IPS DF 4.7 (cell line): ENCODE data around the gene ENDOD1.

Source experiments
- DNase-seq: peaks from one replicate; pipeline ENCODE4 v3.0.0-alpha.2; 2013; ENCODE audit warnings: low spot score; ENCODE audit errors: extremely low read depth

Gene ENDOD1

DNA sequence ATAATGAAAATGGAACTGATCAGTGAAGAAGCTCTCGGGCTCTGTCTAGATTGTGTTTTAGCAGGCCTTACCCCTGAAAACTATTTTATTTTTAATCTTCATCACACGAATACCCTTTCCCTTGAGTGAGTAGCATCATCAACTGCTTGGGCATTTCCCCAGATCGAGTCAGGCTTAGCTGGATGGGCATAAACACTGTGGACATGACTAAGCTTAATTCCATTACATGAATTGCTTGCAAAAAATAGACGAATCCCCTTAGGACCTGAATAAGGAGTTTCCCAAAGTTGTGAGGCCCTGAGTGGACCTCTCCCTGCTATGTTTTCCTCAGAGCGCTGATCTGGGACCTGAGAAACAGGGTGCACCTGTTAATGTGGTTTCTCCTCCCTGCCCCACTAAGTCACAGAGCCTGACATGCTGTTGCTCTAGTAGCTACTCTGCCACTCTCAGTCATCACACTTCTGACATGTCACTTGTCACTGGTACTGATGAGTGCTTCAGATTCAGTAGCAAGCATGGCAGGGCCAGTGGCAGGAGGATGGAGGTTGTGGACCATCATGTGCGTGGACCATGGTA is 53.5 kb downstream of the ENDOD1 start:
- no peak for DNase-seq

DNA sequence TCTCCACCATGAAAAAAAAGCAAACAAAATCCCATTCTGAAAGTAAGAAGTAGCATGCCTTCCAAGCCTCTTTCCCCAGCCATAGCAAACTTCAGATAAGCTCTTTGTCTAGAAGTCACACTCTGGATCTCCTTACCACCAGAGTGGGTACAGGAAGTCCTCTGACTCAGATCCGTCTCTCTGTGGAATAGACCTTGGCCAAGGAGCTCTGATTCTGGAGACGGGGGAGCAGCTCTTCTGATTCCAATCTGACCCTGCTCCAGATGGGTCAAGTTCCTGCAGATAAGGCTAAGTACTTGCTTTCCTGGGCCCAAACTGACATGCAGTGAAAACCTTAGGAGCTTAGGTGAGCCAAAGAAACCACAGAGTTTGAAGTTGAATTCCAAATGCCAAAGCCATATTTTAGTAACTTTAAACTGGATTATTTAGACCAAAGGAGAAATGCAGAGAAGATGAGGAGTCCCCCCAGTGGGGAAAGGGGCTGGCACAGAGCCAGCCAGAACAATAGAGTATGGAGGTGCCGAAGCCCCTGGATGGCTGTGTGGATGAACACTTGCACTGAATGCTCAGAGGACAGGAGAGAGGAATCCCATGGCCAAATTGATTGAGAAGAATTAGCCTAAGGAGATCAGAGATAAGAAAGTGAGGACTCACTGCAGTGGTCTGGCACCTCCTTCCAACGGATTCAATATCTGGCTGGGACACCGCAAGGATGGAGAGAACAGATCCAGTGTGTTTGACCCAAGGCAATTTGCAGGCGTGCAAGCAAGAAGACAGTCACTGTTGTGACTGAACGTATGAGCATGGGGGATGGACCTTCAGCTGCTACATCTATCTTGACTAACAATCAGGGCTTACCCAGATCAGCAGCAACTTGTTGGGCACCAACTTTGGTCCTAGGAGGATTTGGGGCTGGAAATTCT is 54.9 kb downstream of the ENDOD1 start:
- no peak for DNase-seq

DNA sequence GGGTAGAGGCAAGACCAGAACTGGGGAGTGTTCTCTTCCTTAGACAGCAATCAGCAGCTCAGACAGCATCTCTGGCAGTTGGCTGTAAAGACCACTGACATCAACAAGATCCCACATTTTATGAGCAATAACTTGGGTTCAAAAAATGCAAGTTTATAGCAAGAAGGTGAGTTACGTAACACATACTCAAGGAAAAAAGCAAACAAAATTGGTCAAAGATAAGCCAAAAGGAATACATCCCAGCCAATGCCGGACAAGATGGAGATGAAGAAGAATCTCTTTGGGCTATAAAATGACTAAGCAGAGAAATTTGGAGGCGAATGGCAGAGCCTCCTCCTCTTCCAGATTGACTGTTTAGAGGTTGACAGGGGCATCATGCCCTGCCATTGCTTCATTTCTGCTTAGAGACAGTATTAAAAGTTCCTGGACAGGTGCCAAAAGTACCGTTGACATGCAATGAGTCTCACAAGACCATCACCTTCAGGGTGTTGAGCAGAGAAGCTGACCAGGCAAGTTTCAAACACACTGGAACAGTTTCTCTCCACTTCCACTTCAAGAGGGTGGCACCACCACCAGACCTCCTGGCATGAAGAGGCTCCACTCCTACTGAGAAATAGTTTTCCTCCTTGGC is 55.9 kb downstream of the ENDOD1 start:
- DNase-seq: no peak

DNA sequence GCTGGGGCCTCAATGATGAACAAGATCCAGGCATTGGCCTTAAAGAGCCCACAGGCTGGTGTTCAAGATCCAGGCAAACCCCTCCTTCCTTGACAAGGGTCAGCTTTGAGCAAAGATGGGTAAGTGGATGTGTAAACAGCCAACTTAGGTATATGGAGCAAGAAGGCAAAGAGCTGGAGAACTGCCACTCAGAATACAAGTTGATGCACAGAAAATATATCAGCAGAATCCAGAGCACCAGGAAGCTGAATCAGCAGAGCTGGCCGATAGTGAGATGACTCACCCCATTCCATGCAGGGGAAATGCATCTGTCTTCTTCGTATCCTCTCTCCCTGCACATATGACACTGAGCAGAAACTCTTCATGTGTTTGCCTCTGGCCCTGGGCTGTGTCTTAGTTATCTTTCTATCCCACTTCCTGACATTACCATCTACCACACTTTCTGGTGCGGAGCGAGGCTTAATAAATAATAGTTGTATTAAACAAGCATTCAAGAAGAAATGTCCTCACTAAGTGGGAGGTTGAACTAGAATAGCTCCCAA is 57.8 kb downstream of the ENDOD1 start:
- DNase-seq: no peak

DNA sequence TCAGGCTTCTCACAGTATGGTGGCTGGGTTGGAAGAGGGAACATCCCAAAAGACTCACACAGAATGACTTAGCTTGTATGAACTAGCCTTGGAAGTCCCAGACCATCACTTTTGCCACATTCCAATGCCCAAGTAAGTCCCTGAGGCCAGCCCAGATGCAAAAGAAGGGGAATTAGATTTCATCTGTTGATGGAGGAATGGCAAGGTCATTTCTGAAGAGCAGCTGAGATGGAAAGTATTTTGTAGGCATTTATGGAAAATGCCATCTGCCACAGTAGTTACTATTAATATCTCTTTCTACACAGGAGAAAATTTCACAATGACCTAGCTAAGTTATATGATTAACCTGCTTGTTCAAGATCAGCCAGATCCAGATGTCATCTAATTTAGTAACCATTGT is 58.8 kb downstream of the ENDOD1 start:
- no peak for DNase-seq

DNA sequence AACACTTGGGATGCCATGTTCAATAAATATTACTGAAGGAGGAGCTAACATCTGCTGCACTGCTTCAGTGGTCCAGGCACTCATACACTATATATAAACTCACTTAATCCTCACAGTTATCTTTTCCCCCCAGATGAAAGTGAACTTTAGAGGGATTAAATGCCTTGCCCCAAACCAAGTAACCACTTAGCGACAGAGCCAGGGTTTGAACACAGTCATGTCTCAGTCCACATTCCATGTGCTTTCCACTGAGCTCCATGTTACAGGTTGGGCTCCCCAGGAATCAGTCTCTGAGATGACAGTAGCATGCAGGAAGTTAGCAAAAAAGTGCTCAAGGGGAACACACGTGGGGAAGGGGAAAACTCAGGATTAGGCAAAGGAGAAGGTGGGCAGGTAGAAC is 59.3 kb downstream of the ENDOD1 start:
- DNase-seq: no peak

DNA sequence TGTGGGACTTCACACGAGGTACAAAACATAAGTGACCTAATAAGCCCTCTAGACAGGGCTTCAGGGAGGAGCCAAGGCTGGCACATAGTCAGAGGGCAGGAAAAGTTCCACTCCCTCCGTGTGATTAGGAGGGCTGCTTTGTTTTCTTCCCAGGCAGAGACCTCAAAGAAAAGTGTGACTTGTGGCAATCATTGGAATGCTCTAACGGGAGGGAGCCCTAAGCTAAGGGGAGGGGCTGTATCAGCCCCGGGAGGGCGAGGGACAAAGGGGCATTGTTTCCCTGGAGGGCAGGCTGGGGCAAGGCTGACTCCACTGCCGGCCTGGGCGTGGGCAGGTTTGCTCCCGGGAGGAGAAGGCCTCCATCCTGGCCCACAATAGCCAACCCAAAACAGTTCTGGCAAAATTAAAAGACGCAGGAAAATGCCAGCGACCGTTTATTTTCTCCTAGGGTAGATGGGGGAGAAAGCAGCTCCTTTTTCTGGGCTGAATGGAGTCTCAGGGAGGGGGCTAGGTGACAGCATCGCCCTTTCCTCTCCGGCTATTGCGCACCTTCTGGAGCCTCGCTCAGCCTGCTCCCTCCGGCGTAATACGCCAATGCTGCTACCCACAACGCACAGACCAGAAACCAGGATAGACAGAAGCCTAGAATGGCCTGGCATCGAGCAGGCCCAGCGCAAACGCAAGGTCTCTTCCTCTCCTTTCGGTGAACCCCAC is 60.2 kb downstream of the ENDOD1 start:
- DNase-seq: no peak

DNA sequence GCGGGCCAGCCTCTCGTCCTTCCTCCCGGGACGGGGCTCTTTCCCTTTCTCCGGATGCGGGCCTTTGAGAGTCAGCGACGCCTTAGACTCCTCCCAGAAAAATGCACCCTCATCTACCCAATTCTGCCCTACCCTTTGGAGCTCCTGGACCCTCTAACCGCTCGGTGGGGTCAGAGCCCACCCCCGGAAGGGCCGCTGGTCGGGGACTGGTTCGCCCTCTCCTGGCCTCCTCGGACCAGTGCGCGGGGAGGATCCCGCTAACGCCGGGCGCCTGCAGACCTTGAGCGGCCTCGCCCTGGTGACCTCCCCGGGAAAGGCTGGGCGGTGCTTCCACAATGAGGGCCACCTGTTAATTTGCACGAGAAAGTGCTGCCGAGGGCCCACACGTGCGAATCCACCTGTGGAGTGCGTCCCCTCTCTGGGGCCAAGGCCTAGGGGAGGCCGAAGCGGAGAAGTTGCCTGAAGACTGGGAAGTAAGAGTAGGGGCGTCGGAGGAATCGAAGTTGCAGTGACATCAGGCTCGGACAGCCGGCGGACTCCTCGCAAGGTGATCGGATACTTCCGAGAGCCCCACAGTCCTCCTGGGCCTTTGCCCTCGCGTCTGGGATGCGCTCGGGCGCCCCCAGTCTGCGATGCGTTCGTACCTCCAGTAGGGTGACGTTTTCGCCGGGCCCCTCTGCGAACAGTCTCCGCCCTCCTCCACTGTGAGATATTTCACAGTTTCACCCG is 61.5 kb downstream of the ENDOD1 start:
- DNase-seq: peak; percentile 86

DNA sequence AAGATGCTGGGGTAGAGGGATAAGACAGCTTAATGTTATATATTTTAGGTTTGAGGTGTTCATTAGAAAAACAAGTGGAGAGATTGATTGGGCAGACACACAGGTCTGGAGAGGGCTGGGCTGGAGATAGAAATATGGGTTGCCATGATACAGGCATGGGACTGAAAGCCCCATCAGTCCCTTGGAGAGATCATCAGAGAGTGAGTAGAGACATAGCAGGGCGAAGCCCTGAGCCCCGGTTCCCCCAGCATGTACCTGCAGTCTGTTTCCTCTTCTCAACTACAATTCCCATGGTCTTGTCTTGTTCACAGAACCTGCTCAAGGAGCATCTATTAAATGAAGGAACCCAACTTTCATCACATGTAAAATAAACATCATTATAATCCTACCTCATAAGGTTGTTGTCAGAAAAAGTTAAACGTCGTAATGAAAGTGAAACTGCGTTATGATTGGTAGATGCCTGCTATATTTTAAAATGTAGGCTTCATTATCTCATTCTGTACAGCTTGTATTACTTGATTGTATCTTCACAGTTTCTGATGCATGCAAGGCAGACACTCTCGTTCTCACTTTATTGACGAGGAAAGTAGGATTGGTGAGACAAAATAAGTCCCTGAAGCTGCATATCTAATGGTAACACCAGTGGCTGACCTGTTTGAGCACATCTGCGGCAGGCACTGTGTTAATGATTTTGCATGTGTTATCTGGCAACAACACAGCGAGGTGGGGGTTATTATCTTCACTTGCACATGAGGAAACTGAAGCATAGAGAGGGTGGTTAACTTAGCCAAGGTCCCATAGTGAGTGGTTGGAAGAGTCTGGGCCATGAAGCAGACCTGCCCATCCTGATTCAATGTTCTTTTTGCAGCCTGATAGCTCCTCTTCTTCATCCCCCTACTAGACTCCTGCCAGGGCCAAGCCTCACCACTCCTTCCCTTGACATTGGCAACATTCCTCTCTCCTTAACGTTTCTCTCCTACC is 63.5 kb downstream of the ENDOD1 start:
- DNase-seq: no peak

DNA sequence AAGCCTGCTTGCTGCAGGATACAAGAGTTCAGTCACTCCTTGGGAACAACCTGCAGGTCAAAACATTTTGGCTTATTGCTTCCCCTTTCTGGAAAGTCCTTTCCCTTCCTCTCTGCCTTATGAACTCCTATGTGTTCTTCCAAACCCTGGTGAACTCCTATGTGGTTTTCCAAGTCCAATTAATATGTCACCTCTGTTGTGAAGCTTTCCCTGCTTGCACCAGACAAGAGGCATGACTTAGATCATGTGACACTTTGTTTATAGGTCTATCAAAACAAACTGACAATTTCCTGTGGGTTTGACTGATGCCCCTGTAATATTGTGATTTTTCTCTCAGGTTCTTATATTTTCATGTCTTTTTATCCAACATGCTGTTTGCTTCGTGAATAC is 64.2 kb downstream of the ENDOD1 start:
- no peak for DNase-seq

DNA sequence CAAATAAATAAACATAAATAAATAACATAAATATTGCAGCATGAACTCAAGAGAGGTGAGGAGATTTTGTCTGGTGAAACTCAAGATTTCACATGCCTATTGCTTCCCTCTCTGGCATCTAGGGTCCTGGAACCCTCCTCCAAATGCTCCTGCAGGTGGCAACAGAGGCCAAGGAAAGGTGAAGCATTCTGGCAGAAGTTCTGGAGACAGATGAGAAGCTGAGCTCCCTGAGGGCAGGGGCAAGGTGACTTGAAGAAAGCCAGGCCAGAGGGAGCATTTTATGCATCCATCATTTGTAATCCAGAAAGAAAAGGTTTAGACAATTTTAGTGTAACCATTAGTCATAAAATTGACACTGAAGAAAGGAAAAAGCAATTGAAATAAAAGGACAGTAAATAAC is 64.9 kb downstream of the ENDOD1 start:
- DNase-seq: no peak

DNA sequence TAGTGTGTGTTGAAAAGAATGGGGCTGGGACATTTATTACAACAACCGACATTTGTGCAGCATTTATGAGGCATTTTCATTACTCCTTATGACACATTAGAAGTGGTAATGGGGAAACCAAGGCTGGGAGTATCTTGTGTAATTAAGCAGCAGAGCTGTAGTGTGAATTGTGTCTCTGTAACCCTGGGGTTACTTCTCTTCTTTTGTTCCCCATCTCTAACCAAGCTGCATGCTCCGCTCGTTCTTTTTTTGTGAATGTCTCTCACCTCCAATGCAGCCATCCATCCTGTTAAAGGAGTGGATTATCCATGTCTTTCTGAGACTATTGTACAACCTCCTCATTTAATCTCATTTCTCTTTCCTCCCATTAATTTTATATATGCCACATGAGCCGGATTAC is 65.7 kb downstream of the ENDOD1 start:
- DNase-seq: no peak

DNA sequence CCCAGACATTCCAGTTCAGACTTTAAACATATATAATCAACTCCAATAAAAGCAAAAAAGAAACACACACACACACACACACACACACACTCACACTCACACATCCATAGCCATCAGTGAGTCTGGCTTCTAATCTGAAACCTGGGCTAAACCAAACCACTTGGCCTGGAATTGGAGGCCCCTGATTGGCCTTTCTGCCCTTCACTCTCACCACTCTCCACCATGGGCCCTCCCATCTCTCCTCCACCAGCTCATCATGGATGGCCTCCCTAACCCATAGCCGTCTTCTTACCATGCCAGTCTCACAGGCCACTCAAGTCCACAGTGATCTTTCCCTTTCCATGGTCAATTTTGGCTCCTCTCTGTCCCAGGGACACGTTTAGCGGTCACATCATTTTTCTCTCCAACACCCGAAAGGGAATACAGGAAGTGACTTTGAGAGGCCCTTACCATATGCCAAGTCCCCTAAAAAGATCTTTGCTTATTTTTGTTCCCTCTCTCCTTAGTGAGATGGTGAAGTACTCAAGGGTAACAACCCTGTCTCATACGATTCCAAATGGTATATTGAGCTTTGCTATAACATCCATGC is 66.6 kb downstream of the ENDOD1 start:
- DNase-seq: no peak

DNA sequence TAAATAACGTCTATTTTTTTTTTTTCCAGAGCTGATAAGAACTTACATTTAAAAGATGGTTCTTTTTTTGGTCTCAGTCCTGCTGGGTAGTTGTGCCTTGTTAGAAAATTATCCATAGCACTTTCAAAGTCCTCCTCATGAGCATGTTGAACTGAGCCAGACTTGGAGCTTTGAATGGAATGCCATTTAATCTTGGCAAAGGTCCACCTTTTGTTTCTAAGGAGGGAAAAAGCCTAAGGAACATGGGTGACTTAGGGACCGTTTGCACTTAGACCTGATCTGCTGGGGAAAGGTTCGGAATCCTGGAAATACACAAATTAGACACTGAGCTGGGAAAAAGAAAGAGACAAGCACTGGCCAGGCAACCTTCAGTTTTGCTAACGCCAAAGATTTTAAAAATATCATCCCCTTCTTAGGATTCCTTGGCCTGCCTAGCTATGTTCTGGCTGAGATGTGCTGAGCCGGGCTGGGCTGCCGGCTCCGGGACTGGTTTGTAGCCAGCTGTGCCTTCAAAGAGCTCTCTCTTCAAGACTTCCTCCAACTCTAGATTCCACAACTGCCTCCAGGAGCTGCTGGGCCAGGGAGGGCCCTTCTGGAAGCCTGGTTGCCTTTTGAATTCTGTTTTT is 67.4 kb downstream of the ENDOD1 start:
- no peak for DNase-seq

DNA sequence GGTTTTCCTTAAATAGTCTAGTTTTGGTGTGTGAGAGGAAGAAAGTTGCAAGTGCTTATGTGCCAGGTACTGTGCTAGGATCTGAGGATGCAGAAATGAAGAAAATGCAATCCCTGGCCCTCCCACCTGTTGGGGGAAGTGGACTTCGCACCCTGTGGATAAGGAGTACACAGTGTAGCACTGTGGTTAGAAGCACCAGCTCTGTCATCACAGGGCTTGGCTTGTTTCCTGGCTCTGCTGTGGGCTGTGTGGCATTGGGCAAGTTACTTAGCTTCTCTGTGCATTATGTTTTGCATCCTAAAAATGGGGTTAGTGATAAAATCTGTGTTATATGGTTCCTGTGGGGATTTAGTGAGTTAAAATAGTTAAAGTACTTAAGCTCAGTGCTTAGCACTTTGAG is 68.2 kb downstream of the ENDOD1 start:
- no peak for DNase-seq

DNA sequence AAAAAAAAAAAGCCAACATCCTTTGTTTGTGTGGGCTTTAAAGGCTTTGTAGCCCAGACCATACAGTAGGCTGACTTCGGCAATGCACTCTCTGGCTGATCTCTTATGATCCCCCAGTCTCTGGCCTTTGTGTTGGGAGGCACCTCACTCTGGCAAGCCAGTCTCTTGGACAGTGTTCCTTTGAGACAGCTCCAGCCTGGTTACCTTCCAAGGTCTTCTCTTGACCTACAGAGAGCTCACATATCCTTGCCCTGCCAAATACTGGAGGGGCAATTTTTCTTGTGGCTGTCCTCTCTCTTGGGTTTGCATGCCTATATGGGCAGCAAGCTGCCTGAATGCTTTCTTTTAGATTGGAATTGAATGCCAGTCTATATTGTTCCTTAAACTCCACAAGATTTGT is 71.6 kb downstream of the ENDOD1 start:
- DNase-seq: no peak

DNA sequence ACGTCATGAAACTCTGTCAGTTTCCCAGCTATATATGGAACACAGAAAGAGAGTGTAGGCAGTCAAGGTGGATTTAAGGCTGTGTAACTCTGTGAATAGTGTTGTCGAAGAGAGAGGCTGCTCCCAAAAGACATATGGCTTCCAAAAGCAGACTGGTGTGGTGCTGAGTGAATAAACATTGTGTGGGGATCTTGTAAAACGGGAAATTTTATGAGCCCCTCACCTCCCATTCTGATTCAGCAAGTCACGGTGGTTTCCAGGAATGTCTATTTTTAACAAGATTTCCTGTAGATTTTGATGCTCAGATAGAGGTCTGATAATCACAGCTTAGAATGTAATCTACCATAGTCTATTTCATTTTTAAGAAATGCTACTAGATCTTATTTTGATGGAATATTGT is 73.5 kb downstream of the ENDOD1 start:
- DNase-seq: no peak

DNA sequence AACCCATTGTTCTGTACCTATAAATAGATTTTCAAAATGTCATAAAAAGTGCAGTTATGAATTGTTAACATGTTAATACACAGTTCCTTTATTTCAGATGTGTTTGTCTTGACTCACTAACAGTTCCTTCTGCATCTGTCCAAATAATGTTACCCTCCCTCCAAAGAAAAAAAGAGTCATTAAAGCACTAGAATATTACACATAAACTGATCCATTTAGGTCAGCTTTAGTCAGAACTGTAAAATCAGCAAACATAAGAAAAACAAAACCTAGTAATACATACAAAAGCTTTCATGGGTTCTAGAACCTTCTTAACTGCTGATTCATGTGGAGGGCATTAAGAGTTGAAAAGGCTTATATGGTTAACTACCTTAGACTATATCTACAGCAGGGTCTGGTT is 76.0 kb downstream of the ENDOD1 start:
- DNase-seq: no peak

DNA sequence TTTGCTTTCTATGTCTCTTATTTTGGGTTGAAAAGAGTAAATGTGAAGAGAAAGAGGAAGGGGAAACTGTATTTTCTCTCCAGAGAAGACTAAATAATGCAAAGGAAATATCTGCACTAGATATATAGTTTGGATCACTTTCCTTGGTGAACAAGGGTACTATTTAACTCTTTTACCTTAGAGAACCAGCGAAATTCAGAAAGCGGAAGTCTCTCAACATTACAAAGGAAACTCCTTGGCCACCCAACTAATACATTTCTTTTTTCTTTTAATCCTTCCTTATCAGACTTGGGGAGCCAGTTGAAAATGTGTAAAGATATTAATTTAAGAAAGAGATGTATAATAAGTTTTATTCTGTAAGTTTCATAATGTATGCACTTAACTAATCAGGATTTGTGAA is 77.1 kb downstream of the ENDOD1 start:
- no peak for DNase-seq
